GM23248 (cell line): ENCODE measurements around the gene RUNX3.

Experiments used
- EZH2 ChIP-seq: fragments of 200-600 bp; sonication (generic); IDR thresholded peaks from 2 replicates; pipeline ENCODE4 v1.6.1; 2018; ENCODE audit warnings: antibody characterized with exemption, mild to moderate bottlenecking; ENCODE audit not compliant: insufficient read depth, poor library complexity, severe bottlenecking
- EZH2phosphoT487 ChIP-seq: fragments of 200-600 bp; sonication (generic); IDR thresholded peaks from 2 replicates; pipeline ENCODE4 v1.6.1; 2018; ENCODE audit warnings: antibody characterized with exemption, moderate library complexity, mild to moderate bottlenecking, low read depth; ENCODE audit not compliant: insufficient read depth

DNA sequence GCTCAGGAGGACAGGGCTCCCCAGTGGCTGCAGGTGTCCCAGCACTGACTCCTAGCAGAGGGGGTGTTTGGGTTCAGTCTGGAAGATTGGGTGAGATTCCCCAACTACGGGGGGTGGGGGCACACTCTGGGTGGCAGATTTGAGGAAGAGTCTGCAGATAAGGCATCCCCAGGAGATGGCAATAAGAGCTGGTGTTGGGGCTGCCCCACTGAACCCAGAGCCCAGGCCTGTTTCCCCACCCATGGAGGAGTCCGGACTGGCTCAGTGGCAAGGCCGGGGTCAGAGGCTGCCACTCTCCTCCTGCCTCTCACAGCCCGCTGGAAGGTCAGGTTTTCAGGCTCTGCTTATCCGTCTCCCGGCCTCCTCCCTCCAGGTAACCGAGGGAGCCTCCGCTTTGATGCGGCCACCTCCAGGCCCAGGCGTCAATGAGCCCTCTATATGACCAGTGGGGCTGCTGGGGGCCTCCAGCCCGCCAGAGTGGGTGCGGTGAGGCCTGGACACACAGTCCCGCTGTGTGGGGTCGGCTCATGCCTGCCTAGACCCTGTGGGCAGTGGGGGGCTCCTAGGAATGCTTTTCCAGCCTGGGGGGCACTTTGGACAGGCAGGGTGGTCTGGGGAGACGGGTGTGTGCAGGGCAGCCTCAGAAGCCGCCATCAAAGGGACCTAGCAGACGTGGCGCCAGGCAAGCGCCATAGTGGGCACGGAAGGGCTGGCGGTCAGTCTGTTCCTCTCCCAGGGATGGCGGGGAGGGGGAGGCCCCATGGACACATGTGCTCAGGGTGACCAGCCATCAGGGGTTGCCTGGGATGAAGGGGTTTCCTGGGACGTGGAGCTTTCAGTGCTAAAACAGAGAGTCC, 28.9 kb upstream of the RUNX3 start:
- no peak for TF ChIP-seq EZH2
- no peak for TF ChIP-seq EZH2phosphoT487
